Measurements from ENCODE around the gene KRT78.
"Not testable (repeated sequence)": the region's sequence is repeated elsewhere in the genome, so short reads cannot be mapped to it uniquely, and the experiment has no call there.

The KRT78 gene

DNA sequence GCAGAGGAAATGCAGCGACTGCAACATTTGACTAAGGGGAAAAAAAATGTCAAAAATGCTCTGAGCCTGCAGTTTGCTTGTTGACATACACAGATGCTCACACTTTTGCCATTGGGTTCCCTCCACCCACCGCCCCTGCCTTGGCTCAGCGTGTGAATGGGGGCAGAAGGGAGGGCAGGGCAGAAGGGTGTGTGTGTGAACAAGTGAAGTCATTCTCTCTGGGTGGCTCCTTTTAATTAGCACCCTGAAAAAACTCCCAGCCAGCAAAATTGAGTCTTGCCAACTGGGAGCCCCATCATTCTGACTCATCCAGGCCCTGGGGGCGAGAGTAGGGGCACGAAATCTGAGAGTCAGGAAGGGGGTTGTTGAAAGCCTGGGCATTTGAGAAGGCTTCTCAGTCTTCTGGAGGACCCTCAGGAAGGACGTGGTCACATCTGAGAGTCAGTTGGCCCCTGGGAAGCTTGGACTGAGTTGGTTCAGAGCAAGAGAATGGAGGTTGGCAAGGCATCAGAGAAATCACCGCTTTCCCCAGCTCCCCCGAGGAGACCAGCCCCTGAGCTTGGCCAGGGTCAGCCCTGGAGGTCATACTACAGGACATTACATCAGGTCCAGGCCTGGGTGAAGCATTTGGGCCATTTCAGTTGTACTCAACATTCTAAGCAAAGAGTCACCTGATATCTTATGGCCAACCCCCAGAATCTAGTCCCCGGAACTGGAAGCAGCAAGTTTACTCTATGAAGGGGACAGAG, 22.7 kb upstream of the KRT78 start:
- FAIRE-seq, result no peak

DNA sequence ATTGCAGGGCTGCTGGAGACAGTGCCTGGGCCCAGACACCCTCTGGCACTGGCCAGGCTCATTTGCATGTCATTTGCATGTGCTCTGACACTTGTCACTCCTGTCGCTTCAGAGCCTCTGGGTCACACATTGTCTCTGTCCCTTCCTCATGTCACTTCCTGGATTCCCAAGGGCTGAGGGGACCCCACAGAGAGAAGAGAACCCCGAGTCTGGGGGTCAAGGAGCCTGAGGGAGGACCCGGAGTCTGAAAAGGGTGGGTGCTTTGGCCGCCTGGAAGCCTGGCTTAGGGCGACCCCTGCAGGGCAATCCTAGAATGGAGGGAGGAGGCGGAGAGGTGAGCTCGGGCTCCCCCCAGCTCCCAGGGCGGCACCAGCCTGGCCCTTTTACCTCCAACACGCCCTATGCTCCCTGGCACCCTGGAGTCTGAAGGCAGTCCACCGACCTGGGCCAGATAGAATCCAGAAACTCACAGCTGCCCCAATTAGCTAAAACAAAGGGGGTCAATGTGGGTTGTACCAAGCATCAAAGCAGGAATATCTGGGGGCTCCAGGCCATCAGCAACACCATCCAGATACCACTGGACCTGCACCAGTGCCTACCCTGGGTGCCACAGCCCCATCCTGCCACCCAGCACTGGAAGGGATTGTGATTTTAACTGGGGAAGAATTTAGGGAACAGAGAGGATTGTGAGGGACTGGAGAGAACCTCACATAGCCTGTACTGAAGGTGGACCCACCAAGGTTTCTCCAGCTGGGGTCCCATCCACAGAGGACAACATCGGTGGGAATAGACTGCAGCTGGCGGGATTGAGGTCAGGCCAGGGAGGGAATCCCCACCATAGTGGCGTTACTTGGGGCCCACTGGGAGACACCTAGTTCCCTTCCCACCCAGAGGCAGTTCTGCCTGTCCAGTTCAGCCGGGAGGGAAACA, 21.8 kb upstream of the KRT78 start:
- FAIRE-seq, result no peak

- FAIRE-seq, result no peak
These were observed 18.8 kb upstream of the KRT78 start for GRCh38 chr12:52867642-52868041.

DNA sequence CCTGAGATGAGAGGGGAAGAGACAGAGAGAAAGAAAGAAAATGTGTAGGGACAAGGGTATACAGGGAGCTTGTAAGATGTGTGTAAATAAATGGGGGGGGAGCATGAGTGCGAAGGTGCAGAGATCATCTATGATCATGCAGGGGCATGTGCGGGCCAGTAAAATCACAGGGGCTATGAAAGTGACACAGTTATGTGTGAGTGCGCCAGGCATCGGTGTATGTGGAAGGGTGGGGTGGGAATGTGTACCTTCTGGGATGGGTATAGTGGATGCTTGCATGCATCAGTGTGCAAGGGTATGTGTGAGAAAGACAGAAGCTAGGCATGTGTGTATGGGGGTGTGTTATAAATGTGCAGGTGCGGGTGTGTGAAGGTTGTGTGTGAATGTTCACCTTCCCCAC, 18.4 kb upstream of the KRT78 start:
- no peak for FAIRE-seq

- peak; percentile 92 for FAIRE-seq
These were observed 16.5 kb upstream of the KRT78 start for GRCh38 chr12:52865090-52865944.

- no peak for FAIRE-seq
These were observed 13.2 kb upstream of the KRT78 start for GRCh38 chr12:52862023-52862422.

DNA sequence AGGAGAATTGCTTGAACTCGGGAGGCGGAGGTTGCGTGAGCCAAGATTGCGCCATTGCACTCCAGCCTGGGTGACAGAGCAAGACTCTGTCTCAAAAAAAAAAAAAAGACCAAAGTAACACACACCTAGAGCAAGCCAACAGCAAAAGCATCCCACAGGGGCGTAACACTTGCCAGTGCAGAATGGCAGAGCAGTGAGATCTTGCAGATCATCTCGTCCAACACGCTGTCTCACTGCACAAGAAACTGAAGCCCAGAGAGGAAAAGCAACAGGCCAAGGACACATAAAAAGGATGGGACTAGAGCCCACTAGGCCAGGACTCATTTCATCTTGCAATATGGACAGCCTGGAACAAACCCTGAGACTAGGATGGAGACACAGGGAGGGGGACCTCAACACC, 12.7 kb upstream of the KRT78 start:
- FAIRE-seq, result no peak

- FAIRE-seq, result no peak
These were observed 11.5 kb upstream of the KRT78 start for GRCh38 chr12:52860102-52860823.

DNA sequence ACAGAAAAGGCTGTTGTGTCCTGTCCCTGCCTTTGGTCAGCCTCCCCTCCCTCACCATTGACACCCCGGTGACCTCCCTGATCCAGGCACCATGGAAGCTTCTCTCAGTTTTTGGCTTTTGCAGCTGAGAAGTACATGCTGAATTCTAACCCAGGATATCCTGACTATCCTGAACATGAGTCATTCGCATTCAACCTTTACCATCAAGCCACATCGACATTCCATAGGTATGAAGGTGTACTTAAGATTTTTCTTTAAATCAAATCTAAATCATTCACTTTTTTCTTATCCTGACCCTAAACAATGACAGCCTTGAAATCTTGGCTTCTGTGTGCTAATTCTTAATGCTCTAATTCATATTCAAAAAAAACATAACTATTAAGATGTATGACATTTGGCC, 8.7 kb upstream of the KRT78 start:
- FAIRE-seq, result no peak

DNA sequence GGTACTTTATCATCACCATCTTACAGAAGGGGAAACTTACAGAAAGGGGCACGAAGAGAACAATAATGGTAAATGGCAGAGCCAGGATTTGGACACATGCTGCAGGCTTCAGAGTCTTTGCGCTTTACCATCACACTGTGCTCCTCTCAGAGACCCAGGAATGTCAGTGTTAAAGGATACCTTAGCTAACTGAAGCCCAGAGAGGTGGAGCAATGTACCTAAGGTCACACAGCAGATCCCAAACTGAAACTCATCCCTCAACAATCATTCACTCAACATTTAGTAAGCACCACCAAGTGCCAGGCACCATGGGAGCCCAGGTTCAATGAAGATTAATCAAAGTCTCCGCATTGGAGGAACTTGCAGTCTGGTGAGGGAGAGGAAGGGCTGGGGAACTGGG, 8.0 kb upstream of the KRT78 start:
- no peak for FAIRE-seq

GRCh38 chr12:52856077-52856476, 7.3 kb upstream of the KRT78 start:
- FAIRE-seq, result not testable (repeated sequence)

- no peak for FAIRE-seq
These were observed 3.0 kb upstream of the KRT78 start for GRCh38 chr12:52851787-52852186.

DNA sequence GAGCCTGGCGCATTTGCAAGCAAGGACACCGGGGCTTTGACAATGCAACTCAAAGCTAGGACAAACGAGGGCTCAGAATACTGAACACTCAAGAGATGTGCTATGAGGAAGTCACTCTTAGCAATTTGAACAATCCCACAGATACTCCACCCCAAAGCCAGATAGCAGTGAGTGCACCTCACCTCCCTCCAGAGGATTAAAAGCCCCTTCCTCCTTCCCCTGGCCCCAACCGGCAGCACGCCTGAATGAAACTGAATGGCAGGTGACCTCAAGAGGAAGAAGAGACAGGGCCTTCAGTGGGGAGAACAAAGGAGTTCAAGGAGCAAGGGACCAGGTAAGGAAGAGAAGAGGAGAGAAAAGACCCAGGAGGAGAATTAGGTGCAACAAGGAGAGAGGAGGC, 1.9 kb upstream of the KRT78 start:
- FAIRE-seq, result no peak

GRCh38 chr12:52849511-52849910, 717 bp upstream of the KRT78 start:
- FAIRE-seq, result no peak

- FAIRE-seq, result no peak
These were observed 1.3 kb downstream of the KRT78 start for GRCh38 chr12:52847335-52848102.

DNA sequence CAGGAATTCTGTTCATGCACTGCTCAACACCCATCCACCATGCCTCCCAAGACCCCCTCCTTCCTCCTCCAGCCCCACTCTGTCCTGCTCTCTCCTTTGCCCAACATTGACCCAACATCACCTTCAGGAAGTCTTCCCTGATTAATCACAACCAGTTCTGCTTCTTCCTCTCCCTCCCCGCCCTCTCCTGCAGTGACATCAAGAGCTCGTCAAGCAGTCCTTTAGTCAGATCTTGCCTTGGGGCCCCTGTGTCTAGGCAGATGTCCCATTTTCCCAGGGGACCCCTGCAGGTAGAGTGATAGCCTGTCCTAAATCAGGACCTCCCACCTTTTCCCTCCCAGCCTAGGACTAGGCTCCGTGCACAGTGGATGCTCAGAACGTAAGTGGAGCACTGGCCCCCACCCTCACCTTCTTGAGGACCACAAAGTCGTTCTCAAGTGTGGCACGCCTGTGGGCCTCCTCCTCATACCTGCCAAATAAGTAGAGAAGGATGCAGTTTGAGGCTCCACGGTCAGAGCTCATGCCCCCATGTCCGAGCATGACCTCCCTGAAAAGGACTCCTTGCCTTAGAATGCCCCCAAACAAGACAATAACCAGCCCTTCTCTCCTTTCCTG, 2.3 kb downstream of the KRT78 start:
- FAIRE-seq, result no peak

DNA sequence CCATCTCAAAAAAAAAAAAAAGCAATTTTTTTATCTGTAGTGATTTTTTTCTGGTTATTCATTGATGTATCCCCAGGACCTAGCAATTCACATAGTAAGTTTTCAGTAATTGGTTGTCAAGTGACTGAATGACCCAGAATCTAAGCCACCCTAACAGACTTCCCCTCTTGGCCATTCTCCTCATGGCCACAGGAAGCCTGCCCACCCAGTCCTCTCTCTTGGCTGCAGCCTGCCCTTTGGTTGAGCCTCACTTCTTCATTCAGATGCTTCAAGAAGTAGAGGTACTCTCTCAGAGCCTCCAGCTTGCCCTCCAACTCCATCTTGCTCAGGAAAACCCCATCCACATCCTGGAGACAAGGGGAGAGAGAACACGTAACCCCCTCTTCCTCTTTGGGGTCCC, 2.8 kb downstream of the KRT78 start:
- no peak for FAIRE-seq

DNA sequence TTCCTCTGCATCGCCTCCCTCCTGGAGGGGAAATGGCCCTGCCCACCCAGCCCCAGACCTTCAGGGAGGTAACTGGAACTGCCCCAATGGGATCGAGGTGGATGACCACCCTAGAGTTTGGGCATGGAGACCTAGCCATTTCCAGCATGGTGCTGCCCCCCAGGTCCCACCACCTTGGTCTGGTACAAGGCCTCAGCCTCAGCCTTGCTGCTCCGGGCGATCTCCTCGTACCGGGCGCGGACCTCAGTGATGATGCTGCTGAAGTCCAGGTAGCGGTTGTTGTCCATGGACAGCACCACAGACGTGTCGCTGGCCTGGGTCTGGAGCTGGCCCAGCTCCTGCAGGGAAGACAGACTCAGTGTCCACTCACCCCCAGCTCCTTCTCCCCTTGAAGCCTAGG, 4.4 kb downstream of the KRT78 start:
- no peak for FAIRE-seq

GRCh38 chr12:52839436-52840105, 9.2 kb downstream of the KRT78 start:
- FAIRE-seq, result no peak

GRCh38 chr12:52838609-52839435, 10.0 kb downstream of the KRT78 start:
- no peak for FAIRE-seq
